ENCODE results near the gene NMD3.

DNA sequence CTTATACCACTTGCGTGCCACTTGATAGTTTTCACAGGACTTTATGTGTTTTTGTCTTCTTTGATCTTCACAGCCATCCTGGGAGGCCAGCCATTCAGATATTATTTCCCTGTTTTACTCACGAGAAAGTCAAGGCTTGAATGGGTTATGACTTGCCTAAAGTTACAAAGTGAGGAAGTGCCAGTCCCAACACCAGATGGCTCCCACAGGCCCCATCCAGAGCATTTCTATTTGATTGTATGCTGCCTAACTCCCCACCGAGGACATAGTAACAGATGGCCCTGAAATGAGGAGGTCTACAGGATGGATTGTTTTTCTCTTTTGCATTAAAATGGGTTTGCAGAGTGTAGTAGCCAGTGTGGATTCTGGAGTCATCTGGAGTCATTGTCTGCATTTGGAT lies 75.7 kb downstream of the NMD3 start:
- TF ChIP-seq CTCF (IDR thresholded peaks at IDR 0.05), result no peak
- no peak for TF ChIP-seq POLR2A (IDR thresholded peaks at IDR 0.05)

All from Peyer's patch (tissue), 4 donors.